ENCODE results near the gene TOP2B. TPM values are rescaled to one million over a fixed set of nuclear protein-coding genes. Genes with fewer than 3 reads are reported as not detected.

TOP2B gene
- total and polyA plus RNA-seq, 2 donors (not counting 1 experiment from before 2014, with no cell fraction given) = 56.2 to 71.2 TPM

DNA sequence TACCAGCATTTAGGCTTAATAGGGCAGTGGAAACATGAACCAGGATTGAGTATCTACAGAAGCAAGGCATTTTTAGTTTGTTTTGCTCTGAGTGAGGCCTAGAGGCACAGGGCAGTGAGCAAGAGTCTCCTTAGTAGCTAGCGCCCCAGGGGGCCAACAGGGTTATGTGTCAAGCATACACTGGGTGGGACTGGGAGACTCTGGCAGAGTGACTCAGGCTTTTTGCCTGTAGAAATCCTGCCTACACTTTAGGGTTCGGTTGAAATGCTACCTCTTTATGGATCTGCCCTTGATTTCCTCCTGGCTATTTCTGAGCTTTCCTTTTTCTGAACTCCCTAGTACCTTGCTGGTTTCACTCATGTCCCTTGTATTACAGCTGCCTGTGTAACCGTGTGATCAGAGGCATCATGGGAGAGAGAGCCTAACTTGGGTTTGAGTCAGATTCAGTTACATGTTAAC is 72.2 kb downstream of the TOP2B start:
- no peaks in the 10 kb centered on the region for H3K9me3 ChIP-seq (ENCODE audit: control insufficient read depth, insufficient read depth, low read depth, low read length)
- no peaks in the 10 kb centered on the region for H3K79me2 ChIP-seq (ENCODE audit: control insufficient read depth, insufficient read depth, low read length)
- H3K4me3 ChIP-seq (replicated peaks in 1 of 4; ENCODE audit: control extremely low read depth in 1 of 4, insufficient read depth in 1 of 4, low read depth in 3 of 4, low read length in 4 of 4) = no peak overlapping the region
- H3K36me3 ChIP-seq (ENCODE audit: control insufficient read depth, insufficient read depth, low read length) = no peaks in the 10 kb centered on the region
- peak overlapping the region; percentile 36 for H3K27ac ChIP-seq (ENCODE audit: insufficient read depth, low read length)
- DNase-seq (ENCODE audit: low read depth in 2 of 2) = peak; percentile 82
- H4K20me1 ChIP-seq (ENCODE audit: control insufficient read depth, extremely low read depth, insufficient read depth, low read length) = no peaks in the 10 kb centered on the region
- no peaks in the 10 kb centered on the region for H3K27me3 ChIP-seq (ENCODE audit: control insufficient read depth, insufficient read depth, low read length)
- peaks cover 8% of the 10 kb centered on the region for H3K4me1 ChIP-seq (ENCODE audit: control insufficient read depth, extremely low read depth, insufficient read depth, low read length)
- no peak for TF ChIP-seq EZH2 (IDR thresholded peaks at IDR 0.05; ENCODE audit: low read length, missing control alignments)
- TF ChIP-seq, protein P1, sequence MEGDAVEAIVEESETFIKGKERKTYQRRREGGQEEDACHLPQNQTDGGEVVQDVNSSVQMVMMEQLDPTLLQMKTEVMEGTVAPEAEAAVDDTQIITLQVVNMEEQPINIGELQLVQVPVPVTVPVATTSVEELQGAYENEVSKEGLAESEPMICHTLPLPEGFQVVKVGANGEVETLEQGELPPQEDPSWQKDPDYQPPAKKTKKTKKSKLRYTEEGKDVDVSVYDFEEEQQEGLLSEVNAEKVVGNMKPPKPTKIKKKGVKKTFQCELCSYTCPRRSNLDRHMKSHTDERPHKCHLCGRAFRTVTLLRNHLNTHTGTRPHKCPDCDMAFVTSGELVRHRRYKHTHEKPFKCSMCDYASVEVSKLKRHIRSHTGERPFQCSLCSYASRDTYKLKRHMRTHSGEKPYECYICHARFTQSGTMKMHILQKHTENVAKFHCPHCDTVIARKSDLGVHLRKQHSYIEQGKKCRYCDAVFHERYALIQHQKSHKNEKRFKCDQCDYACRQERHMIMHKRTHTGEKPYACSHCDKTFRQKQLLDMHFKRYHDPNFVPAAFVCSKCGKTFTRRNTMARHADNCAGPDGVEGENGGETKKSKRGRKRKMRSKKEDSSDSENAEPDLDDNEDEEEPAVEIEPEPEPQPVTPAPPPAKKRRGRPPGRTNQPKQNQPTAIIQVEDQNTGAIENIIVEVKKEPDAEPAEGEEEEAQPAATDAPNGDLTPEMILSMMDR (conservative IDR thresholded peaks at IDR 0.05 in 1 of 2, IDR thresholded peaks at IDR 0.05 in 1 of 2; ENCODE audit: low read depth in 1 of 2, low read length in 2 of 2) = peak; percentile 20 to 52
- peak overlapping the region; percentile 10 for H2AFZ ChIP-seq (ENCODE audit: low read length)
- no peak overlapping the region for H3K9ac ChIP-seq (ENCODE audit: insufficient read depth, low read length)
- no peak overlapping the region for H3K4me2 ChIP-seq (ENCODE audit: extremely low read depth, insufficient read depth, low read length)

DNA sequence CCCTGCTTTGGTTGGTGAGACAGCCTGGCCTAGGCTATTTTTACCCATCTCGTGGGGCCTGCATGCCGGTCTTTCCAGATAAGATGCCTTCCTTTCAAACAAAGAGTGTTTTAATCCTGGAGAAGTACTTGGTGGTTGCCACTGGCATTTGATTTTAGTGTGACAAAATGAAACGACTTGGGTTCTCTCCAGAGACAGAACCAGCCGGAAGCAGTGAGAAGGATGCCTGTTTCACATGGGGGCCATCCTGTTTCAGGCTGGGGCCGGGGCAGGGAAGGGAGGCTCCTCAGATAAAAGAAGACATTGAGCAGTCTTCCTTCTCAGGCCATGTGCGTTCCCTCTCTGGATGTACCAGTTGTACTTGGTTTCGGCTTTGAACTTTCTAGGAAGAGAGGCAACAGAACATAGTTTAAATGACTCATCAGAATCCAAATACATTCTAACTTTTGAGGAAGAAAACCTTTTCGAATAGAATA is 74.9 kb downstream of the TOP2B start:
- DNase-seq (ENCODE audit: low read depth in 2 of 2) = no peak
- Histone ChIP-seq H3K9ac (ENCODE audit: insufficient read depth, low read length) (no peak overlapping the region), H3K79me2 (ENCODE audit: control insufficient read depth, insufficient read depth, low read length) (no peaks in the 10 kb centered on the region), H2AFZ (ENCODE audit: low read length) (no peak overlapping the region), H3K27me3 (ENCODE audit: control insufficient read depth, insufficient read depth, low read length) (no peaks in the 10 kb centered on the region), H3K36me3 (ENCODE audit: control insufficient read depth, insufficient read depth, low read length) (no peaks in the 10 kb centered on the region), H3K4me3 (replicated peaks in 1 of 4; ENCODE audit: control extremely low read depth in 1 of 4, insufficient read depth in 1 of 4, low read depth in 3 of 4, low read length in 4 of 4) (no peak overlapping the region), H3K4me1 (ENCODE audit: control insufficient read depth, extremely low read depth, insufficient read depth, low read length) (peaks cover 8% of the 10 kb centered on the region), H3K9me3 (ENCODE audit: control insufficient read depth, insufficient read depth, low read depth, low read length) (no peaks in the 10 kb centered on the region), H4K20me1 (ENCODE audit: control insufficient read depth, extremely low read depth, insufficient read depth, low read length) (no peaks in the 10 kb centered on the region), H3K4me2 (ENCODE audit: extremely low read depth, insufficient read depth, low read length) (no peak overlapping the region), H3K27ac (ENCODE audit: insufficient read depth, low read length) (no peak overlapping the region)
- TF ChIP-seq, protein P1 (conservative IDR thresholded peaks at IDR 0.05 in 1 of 2, IDR thresholded peaks at IDR 0.05 in 1 of 2; ENCODE audit: low read depth in 1 of 2, low read length in 2 of 2) = no peak
- no peak for TF ChIP-seq EZH2 (IDR thresholded peaks at IDR 0.05; ENCODE audit: low read length, missing control alignments)

DNA sequence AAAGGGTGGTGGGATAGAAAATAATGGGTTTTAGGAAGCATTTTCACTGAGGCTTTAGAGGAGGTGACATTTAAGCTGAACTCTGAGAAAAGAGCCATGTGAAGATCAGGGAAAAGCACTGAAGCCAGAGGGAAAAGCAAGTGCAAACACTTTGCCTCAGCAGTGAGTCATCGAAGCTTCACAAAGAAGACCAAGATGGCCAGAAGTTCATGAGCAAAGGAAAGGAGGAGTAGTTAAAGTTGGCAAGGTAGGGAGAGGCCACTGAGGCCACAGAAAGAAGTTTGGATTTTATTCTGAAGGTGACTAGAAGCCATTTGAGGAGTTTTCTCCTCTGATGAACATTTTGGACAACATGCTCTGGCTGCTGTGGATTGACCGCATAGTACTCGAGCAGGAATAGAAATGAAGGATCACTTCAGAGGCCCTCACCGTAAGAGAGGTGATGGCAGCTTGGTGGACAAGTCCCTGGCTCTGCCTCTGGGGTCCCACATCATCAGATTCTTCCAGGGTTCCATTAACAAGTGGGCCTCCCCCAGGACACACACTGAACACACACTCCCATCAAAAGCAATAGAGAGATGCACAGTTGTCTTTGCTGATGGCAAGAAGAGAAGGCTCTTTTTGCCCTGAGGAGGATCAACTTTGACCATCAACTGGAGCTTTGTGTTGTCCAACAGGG is 75.5 kb downstream of the TOP2B start:
- Histone ChIP-seq H3K9me3 (ENCODE audit: control insufficient read depth, insufficient read depth, low read depth, low read length) (no peaks in the 10 kb centered on the region), H3K4me2 (ENCODE audit: extremely low read depth, insufficient read depth, low read length) (no peak overlapping the region), H3K27ac (ENCODE audit: insufficient read depth, low read length) (no peak overlapping the region), H3K4me1 (ENCODE audit: control insufficient read depth, extremely low read depth, insufficient read depth, low read length) (peaks cover 8% of the 10 kb centered on the region), H3K79me2 (ENCODE audit: control insufficient read depth, insufficient read depth, low read length) (no peaks in the 10 kb centered on the region), H3K4me3 (replicated peaks in 1 of 4; ENCODE audit: control extremely low read depth in 1 of 4, insufficient read depth in 1 of 4, low read depth in 3 of 4, low read length in 4 of 4) (no peak overlapping the region), H2AFZ (ENCODE audit: low read length) (no peak overlapping the region), H3K36me3 (ENCODE audit: control insufficient read depth, insufficient read depth, low read length) (no peaks in the 10 kb centered on the region), H4K20me1 (ENCODE audit: control insufficient read depth, extremely low read depth, insufficient read depth, low read length) (no peaks in the 10 kb centered on the region), H3K27me3 (ENCODE audit: control insufficient read depth, insufficient read depth, low read length) (no peaks in the 10 kb centered on the region), H3K9ac (ENCODE audit: insufficient read depth, low read length) (no peak overlapping the region)
- TF ChIP-seq, protein P1 (conservative IDR thresholded peaks at IDR 0.05 in 1 of 2, IDR thresholded peaks at IDR 0.05 in 1 of 2; ENCODE audit: low read depth in 1 of 2, low read length in 2 of 2) = no peak
- no peak for TF ChIP-seq EZH2 (IDR thresholded peaks at IDR 0.05; ENCODE audit: low read length, missing control alignments)
- DNase-seq (ENCODE audit: low read depth in 2 of 2) = peak in 1 of 2 donors; percentile 49
